ENCODE results near the gene SLC7A10. TPM values are rescaled to one million over a fixed set of nuclear protein-coding genes. Genes with fewer than 3 reads are reported as not detected.
A peak's percentile ranks its signal among the peaks of the same experiment; 100 is the strongest.

The SLC7A10 gene
- total and polyA plus RNA-seq, 7 donors, result 0.27 to 1.4 (median 1.1) TPM; not detected in 4

DNA sequence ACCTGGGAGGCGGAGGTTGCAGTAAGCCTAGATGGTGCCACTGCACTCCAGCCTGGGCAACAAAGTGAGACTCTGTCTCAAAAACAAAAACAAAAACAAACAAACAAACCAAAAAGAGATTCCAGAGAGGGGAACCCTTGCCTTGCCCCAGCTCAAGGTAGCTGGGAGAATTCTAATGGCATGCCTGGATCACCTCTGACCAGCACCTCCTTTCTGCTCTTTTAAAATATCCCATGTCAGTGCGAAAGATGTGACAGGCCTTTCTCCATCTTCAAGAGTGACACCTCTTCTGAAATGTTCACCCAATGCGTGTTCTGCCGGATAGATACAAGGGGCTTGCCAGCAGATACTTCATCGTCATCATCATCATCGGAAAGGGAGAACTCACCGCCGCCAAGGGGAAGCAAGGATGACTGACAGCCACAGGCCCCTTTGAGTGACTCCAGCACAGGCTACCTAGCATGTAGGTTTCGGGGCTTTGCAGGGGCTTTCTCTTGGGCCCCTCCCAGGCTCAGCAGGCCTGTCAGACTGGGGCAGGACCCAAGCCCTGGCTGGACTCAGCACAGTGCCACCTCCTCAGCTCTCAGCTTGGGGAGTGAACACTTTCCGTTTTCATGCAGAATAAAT lies 50.4 kb downstream of the SLC7A10 start:
- no peaks in the 10 kb centered on the region for H3K27me3 ChIP-seq
- H3K9me3 ChIP-seq, result no peaks in the 10 kb centered on the region
- intact Hi-C loops (cut with DNase I), result loop anchor here (5.0 to 10.0 kb wide), 2 partner anchors 127 to 500 kb away; partner anchors contain the start of genes ANKRD27, CEBPA and RGS9BP
- no peaks in the 10 kb centered on the region for H3K36me3 ChIP-seq
- 93 to 96% methylated on average over 10 of the region's 10 CpGs for WGBS, 2 donors
- DNase-seq, result no peak
- peaks cover 0 to 30% (median 25%) of the 10 kb centered on the region in 4 donors for H3K4me1 ChIP-seq
- peak overlapping the region in 3 of 4 donors; percentile 94 to 96 (median 95) for H3K27ac ChIP-seq
- H3K4me3 ChIP-seq, result no peak overlapping the region
- TF ChIP-seq POLR2A (IDR thresholded peaks at IDR 0.05) (no peak), POLR2AphosphoS5 (IDR thresholded peaks at IDR 0.05) (no peak), EP300 (IDR thresholded peaks at IDR 0.05) (no peak)
- TF ChIP-seq, protein P1, sequence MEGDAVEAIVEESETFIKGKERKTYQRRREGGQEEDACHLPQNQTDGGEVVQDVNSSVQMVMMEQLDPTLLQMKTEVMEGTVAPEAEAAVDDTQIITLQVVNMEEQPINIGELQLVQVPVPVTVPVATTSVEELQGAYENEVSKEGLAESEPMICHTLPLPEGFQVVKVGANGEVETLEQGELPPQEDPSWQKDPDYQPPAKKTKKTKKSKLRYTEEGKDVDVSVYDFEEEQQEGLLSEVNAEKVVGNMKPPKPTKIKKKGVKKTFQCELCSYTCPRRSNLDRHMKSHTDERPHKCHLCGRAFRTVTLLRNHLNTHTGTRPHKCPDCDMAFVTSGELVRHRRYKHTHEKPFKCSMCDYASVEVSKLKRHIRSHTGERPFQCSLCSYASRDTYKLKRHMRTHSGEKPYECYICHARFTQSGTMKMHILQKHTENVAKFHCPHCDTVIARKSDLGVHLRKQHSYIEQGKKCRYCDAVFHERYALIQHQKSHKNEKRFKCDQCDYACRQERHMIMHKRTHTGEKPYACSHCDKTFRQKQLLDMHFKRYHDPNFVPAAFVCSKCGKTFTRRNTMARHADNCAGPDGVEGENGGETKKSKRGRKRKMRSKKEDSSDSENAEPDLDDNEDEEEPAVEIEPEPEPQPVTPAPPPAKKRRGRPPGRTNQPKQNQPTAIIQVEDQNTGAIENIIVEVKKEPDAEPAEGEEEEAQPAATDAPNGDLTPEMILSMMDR (IDR thresholded peaks at IDR 0.05), result no peak

DNA sequence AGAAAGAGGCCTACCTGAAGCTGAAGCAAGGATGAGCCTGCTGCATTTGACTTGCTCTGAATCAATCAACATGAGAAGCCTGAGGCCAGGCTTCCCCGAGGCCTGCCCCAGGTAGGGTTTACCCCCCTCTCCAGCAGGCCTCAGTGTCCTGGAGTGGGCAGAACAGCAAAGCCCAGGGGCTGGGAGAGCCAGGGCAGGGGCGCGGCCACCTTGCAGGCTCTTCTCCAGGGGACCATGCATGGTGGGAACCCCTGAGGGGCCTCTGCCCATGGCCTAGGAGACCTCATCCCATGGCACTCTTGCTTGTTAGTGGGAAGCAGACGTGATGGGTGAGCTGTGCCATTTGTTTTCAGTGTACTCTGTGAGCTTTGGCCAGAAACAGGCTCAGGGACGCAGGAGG lies 51.5 kb downstream of the SLC7A10 start:
- Histone ChIP-seq H3K4me3 (no peak overlapping the region), H3K4me1 (peaks cover 0 to 30% (median 25%) of the 10 kb centered on the region in 4 donors), H3K36me3 (no peaks in the 10 kb centered on the region), H3K27me3 (no peaks in the 10 kb centered on the region), H3K9me3 (no peaks in the 10 kb centered on the region), H3K27ac (no peak overlapping the region)
- DNase-seq, result no peak
- intact Hi-C loops (cut with DNase I), result loop anchor here (10.0 kb wide), 1 partner anchor 499 kb away; the partner anchor contains the start of genes ANKRD27 and RGS9BP
- WGBS, 2 donors, result 74 to 94% methylated on average over 5 of the region's 5 CpGs
- TF ChIP-seq POLR2A (IDR thresholded peaks at IDR 0.05) (no peak), POLR2AphosphoS5 (IDR thresholded peaks at IDR 0.05) (no peak), EP300 (IDR thresholded peaks at IDR 0.05) (no peak)
- TF ChIP-seq, protein P1 (IDR thresholded peaks at IDR 0.05), result no peak

DNA sequence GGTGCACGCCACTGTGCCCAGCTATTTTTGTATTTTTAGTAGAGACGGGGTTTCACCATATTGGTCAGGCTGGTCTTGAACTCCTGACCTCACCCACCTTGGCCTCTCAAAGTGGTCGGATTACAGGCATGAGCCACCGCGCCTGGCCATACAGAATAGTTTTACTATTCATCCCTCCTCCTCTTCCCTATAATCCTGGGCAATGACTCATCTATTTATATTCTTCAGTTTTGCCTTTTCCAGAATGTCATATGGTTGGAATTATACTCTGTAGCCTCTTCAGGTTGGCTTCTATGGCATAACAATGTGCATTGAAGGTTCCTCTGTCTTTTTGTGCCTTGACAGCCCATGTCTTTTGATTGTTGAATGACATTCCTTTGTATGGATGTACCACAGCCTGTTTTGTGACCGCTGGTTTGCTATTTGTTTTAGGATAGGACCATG lies 53.7 kb downstream of the SLC7A10 start:
- H3K36me3 ChIP-seq, result no peaks in the 10 kb centered on the region
- no peak for DNase-seq
- TF ChIP-seq POLR2AphosphoS5 (IDR thresholded peaks at IDR 0.05), result no peak
- TF ChIP-seq, protein P1 (IDR thresholded peaks at IDR 0.05), result no peak
- TF ChIP-seq POLR2A (IDR thresholded peaks at IDR 0.05), result no peak
- TF ChIP-seq EP300 (IDR thresholded peaks at IDR 0.05), result no peak
- peaks cover 0 to 19% (median 11%) of the 10 kb centered on the region in 4 donors for H3K4me1 ChIP-seq
- no peaks in the 10 kb centered on the region for H3K27me3 ChIP-seq
- H3K4me3 ChIP-seq, result no peak overlapping the region
- no peak overlapping the region for H3K27ac ChIP-seq
- intact Hi-C loops (cut with DNase I), result loop anchor here (10.0 kb wide), 1 partner anchor 497 kb away; the partner anchor contains the start of genes ANKRD27 and RGS9BP
- 38 to 76% methylated on average over 6 of the region's 6 CpGs for WGBS, 2 donors
- H3K9me3 ChIP-seq, result no peaks in the 10 kb centered on the region

DNA sequence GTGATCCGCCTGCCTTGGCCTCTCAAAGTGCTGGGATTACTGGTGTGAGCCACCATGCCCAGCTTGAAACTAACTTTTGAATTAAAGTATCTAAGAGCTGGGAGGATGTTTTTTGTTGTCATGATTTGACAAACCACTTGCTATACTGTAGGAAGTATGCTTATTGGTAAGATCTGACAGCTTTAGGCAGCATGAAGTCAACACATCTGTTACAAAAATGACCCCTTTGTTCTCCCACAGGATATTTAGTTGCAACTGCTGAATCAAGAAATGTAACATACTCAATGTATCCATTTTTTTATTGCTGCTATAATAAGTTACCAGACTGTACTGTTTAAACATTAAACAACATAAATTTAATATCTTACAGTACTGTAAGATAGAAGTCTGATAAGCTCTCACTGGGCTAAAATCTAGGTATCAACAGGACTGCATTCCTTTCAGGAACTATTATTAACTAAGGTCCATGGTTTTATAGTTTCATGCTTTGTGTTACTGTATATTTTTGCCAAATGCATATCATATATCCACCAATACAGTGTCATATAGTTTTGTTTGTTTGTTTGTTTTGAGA lies 54.3 kb downstream of the SLC7A10 start:
- DNase-seq, result no peak
- TF ChIP-seq POLR2A (IDR thresholded peaks at IDR 0.05) (no peak), POLR2AphosphoS5 (IDR thresholded peaks at IDR 0.05) (no peak), EP300 (IDR thresholded peaks at IDR 0.05) (no peak)
- TF ChIP-seq, protein P1 (IDR thresholded peaks at IDR 0.05), result no peak
- 25 to 82% methylated on average over 1 of the region's 1 CpG for WGBS, 2 donors
- Histone ChIP-seq H3K4me1 (peaks cover 0 to 19% (median 11%) of the 10 kb centered on the region in 4 donors), H3K9me3 (no peaks in the 10 kb centered on the region), H3K27me3 (no peaks in the 10 kb centered on the region), H3K36me3 (no peaks in the 10 kb centered on the region), H3K27ac (no peak overlapping the region), H3K4me3 (no peak overlapping the region)
- intact Hi-C loops (cut with DNase I), result loop anchor here (10.0 kb wide), 1 partner anchor 497 kb away; the partner anchor contains the start of genes ANKRD27 and RGS9BP
